Prostate gland (tissue), 2 donors: ENCODE results near the gene FERMT3.

ENCODE experiments used
- POLR2A ChIP-seq: fragments of 450-650 bp; IDR thresholded peaks from one replicate; pipeline ENCODE4 v1.6.1; 2016; ENCODE audit warnings: antibody characterized with exemption, mild to moderate bottlenecking
- POLR2AphosphoS5 ChIP-seq: sonication (generic); formaldehyde crosslinking; IDR thresholded peaks from one replicate; pipeline ENCODE4 v1.6.1; 2017; ENCODE audit warnings: antibody characterized with exemption
- TF ChIP-seq, protein P1 (sequence below), 4 experiments: fragments of 200-600 bp in 2 of 4; fragments of 450-650 bp in 2 of 4; sonication (generic) in 2 of 4; IDR thresholded peaks; 1 replicate in 3 of 4; 2 replicates in 1 of 4; pipeline ENCODE4 v1.5.1; 2016 to 2019; ENCODE audit warnings: antibody characterized with exemption in 4 of 4, mild to moderate bottlenecking in 2 of 4, moderate library complexity in 2 of 4

DNA sequence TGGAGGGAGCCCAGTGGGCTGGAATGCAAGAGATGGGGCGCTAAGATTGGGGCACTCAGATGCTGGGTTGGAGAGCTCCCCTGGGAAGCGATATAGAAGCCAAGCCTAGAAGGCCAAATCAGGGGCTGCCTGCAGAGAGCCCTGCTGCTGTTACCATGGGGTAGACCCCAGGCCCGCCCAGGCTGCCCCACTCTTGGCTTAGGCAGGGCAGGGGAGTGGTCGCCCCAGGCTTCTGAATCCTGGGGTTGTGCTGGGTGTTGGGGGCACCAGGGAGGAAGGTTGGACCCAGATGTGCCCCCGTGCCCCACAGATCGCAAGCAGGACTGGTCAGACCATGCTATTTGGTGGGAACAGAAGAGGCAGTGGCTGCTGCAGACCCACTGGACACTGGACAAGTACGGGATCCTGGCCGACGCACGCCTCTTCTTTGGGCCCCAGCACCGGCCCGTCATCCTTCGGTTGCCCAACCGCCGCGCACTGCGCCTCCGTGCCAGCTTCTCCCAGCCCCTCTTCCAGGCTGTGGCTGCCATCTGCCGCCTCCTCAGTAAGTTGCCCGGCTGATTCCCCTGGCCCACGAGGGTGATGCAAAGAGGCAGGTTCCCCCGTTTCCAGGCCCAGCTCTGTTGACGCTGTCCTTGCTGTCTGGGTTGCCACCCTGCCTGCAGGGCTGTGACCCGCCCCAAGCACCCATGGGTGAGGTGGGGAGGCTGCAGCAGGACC lies 3.9 kb downstream of the FERMT3 start:
- TF ChIP-seq, protein P1, sequence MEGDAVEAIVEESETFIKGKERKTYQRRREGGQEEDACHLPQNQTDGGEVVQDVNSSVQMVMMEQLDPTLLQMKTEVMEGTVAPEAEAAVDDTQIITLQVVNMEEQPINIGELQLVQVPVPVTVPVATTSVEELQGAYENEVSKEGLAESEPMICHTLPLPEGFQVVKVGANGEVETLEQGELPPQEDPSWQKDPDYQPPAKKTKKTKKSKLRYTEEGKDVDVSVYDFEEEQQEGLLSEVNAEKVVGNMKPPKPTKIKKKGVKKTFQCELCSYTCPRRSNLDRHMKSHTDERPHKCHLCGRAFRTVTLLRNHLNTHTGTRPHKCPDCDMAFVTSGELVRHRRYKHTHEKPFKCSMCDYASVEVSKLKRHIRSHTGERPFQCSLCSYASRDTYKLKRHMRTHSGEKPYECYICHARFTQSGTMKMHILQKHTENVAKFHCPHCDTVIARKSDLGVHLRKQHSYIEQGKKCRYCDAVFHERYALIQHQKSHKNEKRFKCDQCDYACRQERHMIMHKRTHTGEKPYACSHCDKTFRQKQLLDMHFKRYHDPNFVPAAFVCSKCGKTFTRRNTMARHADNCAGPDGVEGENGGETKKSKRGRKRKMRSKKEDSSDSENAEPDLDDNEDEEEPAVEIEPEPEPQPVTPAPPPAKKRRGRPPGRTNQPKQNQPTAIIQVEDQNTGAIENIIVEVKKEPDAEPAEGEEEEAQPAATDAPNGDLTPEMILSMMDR (IDR thresholded peaks at IDR 0.05) = no peak
- TF ChIP-seq POLR2AphosphoS5 (no peak), POLR2A (no peak)
